ENCODE results near the gene SCUBE1.

SCUBE1 gene

GRCh38 chr22:43239193-43239780, 103.9 kb downstream of the SCUBE1 start:
- TF ChIP-seq TOX (CRISPR knock-in tag; IDR thresholded peaks at IDR 0.05; ENCODE audit: borderline replicate concordance) (no peak), ZNF70 (CRISPR knock-in tag; IDR thresholded peaks at IDR 0.05) (no peak), TSHZ2 (CRISPR knock-in tag; IDR thresholded peaks at IDR 0.05) (peak; percentile 84; the same call in 1 of the 2 replicates), POU6F1 (CRISPR knock-in tag; IDR thresholded peaks at IDR 0.05; ENCODE audit: borderline replicate concordance, low read depth) (no peak), TCF4 (CRISPR knock-in tag; IDR thresholded peaks at IDR 0.05; ENCODE audit: borderline replicate concordance) (peak; percentile 93), BACH2 (CRISPR knock-in tag; IDR thresholded peaks at IDR 0.05; ENCODE audit: borderline replicate concordance) (no peak), SNAI2 (CRISPR knock-in tag; IDR thresholded peaks at IDR 0.05) (no peak)
- peak; percentile 32; the same call in 2 of the 3 replicates for ATAC-seq

- no peak for ATAC-seq
- TF ChIP-seq TSHZ2 (CRISPR knock-in tag; IDR thresholded peaks at IDR 0.05), result no peak
- TF ChIP-seq RARB (CRISPR knock-in tag; IDR thresholded peaks at IDR 0.05), result no peak
- no peak for TF ChIP-seq OSR1 (CRISPR knock-in tag; IDR thresholded peaks at IDR 0.05)
- no peak for TF ChIP-seq ARNTL (CRISPR knock-in tag; IDR thresholded peaks at IDR 0.05; ENCODE audit: borderline replicate concordance, low read depth)
- no peak for TF ChIP-seq BACH2 (CRISPR knock-in tag; IDR thresholded peaks at IDR 0.05; ENCODE audit: borderline replicate concordance)
- TF ChIP-seq ZNF8 (CRISPR knock-in tag; IDR thresholded peaks at IDR 0.05), result no peak
- no peak for TF ChIP-seq ESRRG (CRISPR knock-in tag; IDR thresholded peaks at IDR 0.05)
- no peak for TF ChIP-seq TCF4 (CRISPR knock-in tag; IDR thresholded peaks at IDR 0.05; ENCODE audit: borderline replicate concordance)
- TF ChIP-seq TOX (CRISPR knock-in tag; IDR thresholded peaks at IDR 0.05; ENCODE audit: borderline replicate concordance), result no peak
- TF ChIP-seq PATZ1 (CRISPR knock-in tag; IDR thresholded peaks at IDR 0.05; ENCODE audit: borderline replicate concordance), result no peak
- TF ChIP-seq ZNF565 (CRISPR knock-in tag; conservative IDR thresholded peaks at IDR 0.05; ENCODE audit: low read depth), result no peak
- no peak for TF ChIP-seq ZNF70 (CRISPR knock-in tag; IDR thresholded peaks at IDR 0.05)
- TF ChIP-seq CREB5 (CRISPR knock-in tag; IDR thresholded peaks at IDR 0.05; ENCODE audit: low read depth), result no peak
- TF ChIP-seq POU6F1 (CRISPR knock-in tag; IDR thresholded peaks at IDR 0.05; ENCODE audit: borderline replicate concordance, low read depth), result no peak
- TF ChIP-seq ZC3H10 (CRISPR knock-in tag; IDR thresholded peaks at IDR 0.05), result no peak
- TF ChIP-seq CSDC2 (CRISPR knock-in tag; IDR thresholded peaks at IDR 0.05), result no peak
- TF ChIP-seq ISL1 (CRISPR knock-in tag; IDR thresholded peaks at IDR 0.05), result no peak
- TF ChIP-seq CSRNP3 (CRISPR knock-in tag; IDR thresholded peaks at IDR 0.05), result no peak
- no peak for TF ChIP-seq ZFP3 (CRISPR knock-in tag; IDR thresholded peaks at IDR 0.05)
- TF ChIP-seq SNAI2 (CRISPR knock-in tag; IDR thresholded peaks at IDR 0.05), result no peak
Observed at GRCh38 chr22:43238526-43239006, 104.6 kb downstream of the SCUBE1 start.

Measured in SK-N-SH treated with all-trans-retinoic acid at 6 μM for 48 hours (cell line).